Endothelial cell of umbilical vein (primary cell): ENCODE results near the gene TTF2. TPM values are rescaled to one million over a fixed set of nuclear protein-coding genes. Genes with fewer than 3 reads are reported as not detected.
A peak's percentile ranks its signal among the peaks of the same experiment; 100 is the strongest.

ENCODE experiments used
- BruUV-seq: library from RNA; stranded (reverse); fragments of 400-500 nt; replicated peaks from 2 replicates; lab custom pipeline; 2021; lab: Mats Ljungman, UMichigan
- CTCF ChIA-PET: fragments of 300-600, 350-600 bp; sonication (Branson Sonifier 250); formaldehyde crosslinking; loops from one replicate; lab custom pipeline; 2021; ENCODE audit warnings: antibody characterized with exemption, inconsistent platforms; lab: Charles Lee
- POLR2A ChIA-PET: fragments of 300-600, 350-600 bp; sonication (Branson Sonifier 250); formaldehyde crosslinking; loops from one replicate; lab custom pipeline; 2021; ENCODE audit warnings: antibody characterized with exemption, inconsistent platforms; lab: Charles Lee
- DNase-seq: peaks from one replicate; pipeline ENCODE4 v3.0.0-alpha.2; 2011; ENCODE audit warnings: low read depth, low spot score
- FAIRE-seq: peaks from 2 replicates; lab custom pipeline; 2011; peaks lifted over from hg19 to GRCh38; lab: Jason Lieb, UNC
- H2AFZ ChIP-seq: 2 replicates; pipeline ENCODE4 v1.6.0; 2012; ENCODE audit warnings: low read depth, low read length, control low read depth, inconsistent platforms
- H3K27ac ChIP-seq: 2 replicates; pipeline ENCODE4 v1.5.1; 2011; ENCODE audit warnings: low read depth, mild to moderate bottlenecking, control low read depth, low read length, moderate library complexity; ENCODE audit not compliant: insufficient read depth
- H3K27me3 ChIP-seq, 2 experiments: 2 replicates each; pipeline versions ENCODE4 v1.6.0 to v1.6.1; 2011; ENCODE audit warnings: low read length in 2 of 2, mixed read lengths in 1 of 2; ENCODE audit not compliant: control insufficient read depth in 2 of 2, insufficient read depth in 2 of 2
- H3K36me3 ChIP-seq, 2 experiments: 2 replicates in 1 of 2; 3 replicates in 1 of 2; pipeline ENCODE4 v1.5.1; 2011; ENCODE audit warnings: low read length in 2 of 2, mild to moderate bottlenecking in 1 of 2, moderate library complexity in 1 of 2; ENCODE audit not compliant: control insufficient read depth in 2 of 2, insufficient read depth in 2 of 2; ENCODE audit errors: extremely low read depth in 1 of 2
- H3K4me1 ChIP-seq: 3 replicates; pipeline ENCODE4 v1.5.1; 2011; ENCODE audit warnings: mild to moderate bottlenecking, low read length; ENCODE audit not compliant: control insufficient read depth, insufficient read depth; ENCODE audit errors: extremely low read depth
- H3K4me2 ChIP-seq: 2 replicates; pipeline ENCODE4 v1.6.1; 2011; ENCODE audit warnings: low read length, control low read depth, mixed read lengths; ENCODE audit not compliant: insufficient read depth
- H3K4me3 ChIP-seq, 3 experiments: fragments of 200-600 bp in 1 of 3; sonication (generic), shearing (Covaris generic) in 1 of 3; replicated peaks in 1 of 3; 2 replicates each; pipeline ENCODE4 v1.5.1; 2011 to 2016; ENCODE audit warnings: control low read depth in 3 of 3, low read length in 3 of 3, mild to moderate bottlenecking in 2 of 3, inconsistent platforms in 1 of 3, low read depth in 1 of 3, moderate library complexity in 1 of 3; ENCODE audit not compliant: insufficient read depth in 1 of 3
- H3K79me2 ChIP-seq: 2 replicates; pipeline ENCODE4 v1.6.0; 2012; ENCODE audit warnings: low read length, inconsistent platforms; ENCODE audit not compliant: control insufficient read depth, insufficient read depth
- H3K9ac ChIP-seq: replicated peaks from 2 replicates; pipeline ENCODE3; 2011; ENCODE audit warnings: low read length, control low read depth; ENCODE audit not compliant: insufficient read depth; ENCODE audit errors: extremely low read depth
- H3K9me1 ChIP-seq: replicated peaks from 3 replicates; pipeline ENCODE4 v1.6.0; 2011; ENCODE audit warnings: mild to moderate bottlenecking, low read length; ENCODE audit not compliant: control insufficient read depth, insufficient read depth; ENCODE audit errors: extremely low read depth
- H3K9me3 ChIP-seq: replicated peaks from 2 replicates; pipeline ENCODE4 v1.5.1; 2012; ENCODE audit warnings: low read length, inconsistent platforms; ENCODE audit not compliant: control insufficient read depth, insufficient read depth
- H4K20me1 ChIP-seq: replicated peaks from 2 replicates; pipeline ENCODE3; 2011; ENCODE audit warnings: mild to moderate bottlenecking, low read length; ENCODE audit not compliant: control insufficient read depth, insufficient read depth; ENCODE audit errors: extremely low read depth
- FOS ChIP-seq: IDR thresholded peaks from 2 replicates; pipeline ENCODE4 v1.6.1; 2011; ENCODE audit warnings: mild to moderate bottlenecking, low read length, moderate library complexity, borderline replicate concordance; ENCODE audit not compliant: insufficient read depth
- GATA2 ChIP-seq: IDR thresholded peaks from 2 replicates; pipeline ENCODE4 v1.7.0; 2011; ENCODE audit warnings: low read depth, mild to moderate bottlenecking, moderate library complexity, mixed read lengths, low read length; ENCODE audit not compliant: insufficient read length, insufficient read depth
- JUN ChIP-seq: IDR thresholded peaks from 2 replicates; pipeline ENCODE4 v1.6.1; 2011; ENCODE audit warnings: borderline replicate concordance, low read depth; ENCODE audit not compliant: insufficient read length, insufficient read depth
- dilution Hi-C: fragments of 300-500 bp; cut with MboI; formaldehyde crosslinking; loops from one replicate; pipeline ENCODE4 v1.15.0; 2019; ENCODE audit warnings: low sequenced_read_pairs; ENCODE audit not compliant: extremely low pct_ligation_motif_present
- intact Hi-C: fragments of 100-400 bp; cut with micrococcal nuclease; formaldehyde crosslinking; loops from one replicate; pipeline ENCODE4 v1.10.0; 2022
- polyA plus RNA-seq, 4 experiments: library from polyadenylated mRNA; depleted of rRNA in 3 of 4; stranded (reverse) in 3 of 4; unstranded in 1 of 4; fragments of >200 nt; gene quantifications; 2 replicates each; pipeline versions ENCODE4 v1.2.1 to v1.2.3, GENCODE V29; 2011 to 2012; ENCODE audit warnings: missing spikeins in 1 of 4
- total RNA-seq: library from RNA; stranded (reverse); gene quantifications from 2 replicates; pipeline ENCODE4 v1.2.3, GENCODE V29; 2021
- TF ChIP-seq, protein P1 (sequence below), 2 donors: IDR thresholded peaks; 1 replicate in 1 of 2; 2 replicates in 1 of 2; pipeline ENCODE4 v1.5.1; 2011; ENCODE audit warnings: low read length in 2 of 2, mild to moderate bottlenecking in 2 of 2, moderate library complexity in 2 of 2, control low read depth in 1 of 2, inconsistent platforms in 1 of 2, low read depth in 1 of 2; ENCODE audit not compliant: insufficient read depth in 1 of 2; ENCODE audit errors: extremely low read depth in 1 of 2

The TTF2 gene
- total and polyA plus RNA-seq, 2 donors (not counting 3 experiments of a cell fraction or from before 2014, with no cell fraction given) = 8.8 to 44.4 TPM

GRCh38 chr1:117110774-117111173 is 50.6 kb downstream of the TTF2 start:
- dilution Hi-C loops = no loop called here
- DNase-seq = peak; percentile 25

More at GRCh38 chr1:117110774-117111173, 50.6 kb downstream of the TTF2 start:
- H3K4me1 ChIP-seq = peaks cover 10% of the 10 kb centered on the region
- no peaks in the 10 kb centered on the region for H3K9me3 ChIP-seq
- no peaks in the 10 kb centered on the region for H3K27me3 ChIP-seq
- intact Hi-C loops = no loop called here
- H3K9me1 ChIP-seq = no peaks in the 10 kb centered on the region
- no peak overlapping the region for H3K27ac ChIP-seq
- no peak overlapping the region for H3K4me3 ChIP-seq
- H3K79me2 ChIP-seq = no peaks in the 10 kb centered on the region
- no TSS peak for BruUV-seq
- H3K9ac ChIP-seq = no peak overlapping the region
- ChIA-PET POLR2A (no interaction called here), CTCF (interaction anchor here (1.0 to 2.5 kb wide), 5 partner anchors 9 to 43 kb away, joined by 3 to 18 read pairs (median 5); no protein-coding TSS in a partner anchor)
- peak overlapping the region; percentile 41 for H3K4me2 ChIP-seq
- no peaks in the 10 kb centered on the region for H4K20me1 ChIP-seq
- TF ChIP-seq JUN = peak; percentile 20
- TF ChIP-seq, protein P1, sequence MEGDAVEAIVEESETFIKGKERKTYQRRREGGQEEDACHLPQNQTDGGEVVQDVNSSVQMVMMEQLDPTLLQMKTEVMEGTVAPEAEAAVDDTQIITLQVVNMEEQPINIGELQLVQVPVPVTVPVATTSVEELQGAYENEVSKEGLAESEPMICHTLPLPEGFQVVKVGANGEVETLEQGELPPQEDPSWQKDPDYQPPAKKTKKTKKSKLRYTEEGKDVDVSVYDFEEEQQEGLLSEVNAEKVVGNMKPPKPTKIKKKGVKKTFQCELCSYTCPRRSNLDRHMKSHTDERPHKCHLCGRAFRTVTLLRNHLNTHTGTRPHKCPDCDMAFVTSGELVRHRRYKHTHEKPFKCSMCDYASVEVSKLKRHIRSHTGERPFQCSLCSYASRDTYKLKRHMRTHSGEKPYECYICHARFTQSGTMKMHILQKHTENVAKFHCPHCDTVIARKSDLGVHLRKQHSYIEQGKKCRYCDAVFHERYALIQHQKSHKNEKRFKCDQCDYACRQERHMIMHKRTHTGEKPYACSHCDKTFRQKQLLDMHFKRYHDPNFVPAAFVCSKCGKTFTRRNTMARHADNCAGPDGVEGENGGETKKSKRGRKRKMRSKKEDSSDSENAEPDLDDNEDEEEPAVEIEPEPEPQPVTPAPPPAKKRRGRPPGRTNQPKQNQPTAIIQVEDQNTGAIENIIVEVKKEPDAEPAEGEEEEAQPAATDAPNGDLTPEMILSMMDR (IDR thresholded peaks at IDR 0.05; ENCODE audit: extremely low read depth in 1 of 2, insufficient read depth in 1 of 2, low read depth in 1 of 2, low read length in 2 of 2) = no peak
- peak; percentile 80 for TF ChIP-seq FOS
- TF ChIP-seq GATA2 = no peak
- H2AFZ ChIP-seq = no peak overlapping the region
- H3K36me3 ChIP-seq = no peaks in the 10 kb centered on the region
- peak; percentile 75 for FAIRE-seq
